HUES6 (cell line): ENCODE data around the gene MKLN1.

ENCODE experiments used
- H3K27ac ChIP-seq: 2 replicates; pipeline ENCODE4 v1.7.0; 2013; ENCODE audit warnings: low read depth, mild to moderate bottlenecking, low read length, inconsistent platforms
- H3K27me3 ChIP-seq: 2 replicates; pipeline ENCODE4 v1.6.1; 2013; ENCODE audit warnings: low read length; ENCODE audit not compliant: control insufficient read depth, insufficient read depth
- H3K36me3 ChIP-seq: 2 replicates; pipeline ENCODE4 v1.6.1; 2013; ENCODE audit warnings: low read length; ENCODE audit not compliant: control insufficient read depth, insufficient read depth
- H3K4me1 ChIP-seq: 2 replicates; pipeline ENCODE4 v1.6.1; 2013; ENCODE audit warnings: low read length; ENCODE audit not compliant: control insufficient read depth, insufficient read depth
- H3K4me3 ChIP-seq: 2 replicates; pipeline ENCODE4 v1.5.1; 2013; ENCODE audit warnings: low read depth, low read length
- H3K9ac ChIP-seq: one replicate; pipeline ENCODE4 v1.6.1; 2013; ENCODE audit warnings: mild to moderate bottlenecking, low read length
- H3K9me3 ChIP-seq: 2 replicates; pipeline ENCODE4 v1.6.1; 2013; ENCODE audit warnings: low read depth, low read length; ENCODE audit not compliant: control insufficient read depth, insufficient read depth

MKLN1 gene

GRCh38 chr7:131436384-131436783 lies 108.7 kb downstream of the MKLN1 start:
- peaks cover 3% of the 10 kb centered on the region; the same call in 1 of the 2 replicates for H3K4me1 ChIP-seq
- no peaks in the 10 kb centered on the region; the same call in 1 of the 2 replicates for H3K9me3 ChIP-seq
- H3K36me3 ChIP-seq, result peaks cover 32% of the 10 kb centered on the region
- H3K27ac ChIP-seq, result no peak overlapping the region
- no peak overlapping the region for H3K4me3 ChIP-seq
- H3K9ac ChIP-seq, result no peak overlapping the region
- no peaks in the 10 kb centered on the region for H3K27me3 ChIP-seq

- Histone ChIP-seq H3K27ac (no peak overlapping the region), H3K9me3 (no peaks in the 10 kb centered on the region; the same call in 1 of the 2 replicates), H3K4me3 (no peak overlapping the region), H3K9ac (no peak overlapping the region), H3K36me3 (peaks cover 38% of the 10 kb centered on the region), H3K4me1 (peaks cover 3% of the 10 kb centered on the region; the same call in 1 of the 2 replicates), H3K27me3 (no peaks in the 10 kb centered on the region)
These were observed 111.3 kb downstream of the MKLN1 start for GRCh38 chr7:131438969-131439368.

- Histone ChIP-seq H3K4me3 (no peak overlapping the region), H3K36me3 (peaks cover 39% of the 10 kb centered on the region), H3K9me3 (no peaks in the 10 kb centered on the region; the same call in 1 of the 2 replicates), H3K27me3 (no peaks in the 10 kb centered on the region), H3K4me1 (peaks cover 3% of the 10 kb centered on the region; the same call in 1 of the 2 replicates), H3K9ac (no peak overlapping the region), H3K27ac (no peak overlapping the region)
These were observed 115.8 kb downstream of the MKLN1 start for GRCh38 chr7:131443496-131443895.

GRCh38 chr7:131444683-131445082 lies 117.0 kb downstream of the MKLN1 start:
- no peak overlapping the region for H3K9ac ChIP-seq
- H3K27me3 ChIP-seq, result no peaks in the 10 kb centered on the region
- H3K9me3 ChIP-seq, result no peaks in the 10 kb centered on the region; the same call in 1 of the 2 replicates
- H3K4me3 ChIP-seq, result no peak overlapping the region
- H3K36me3 ChIP-seq, result peaks cover 42% of the 10 kb centered on the region
- H3K27ac ChIP-seq, result no peak overlapping the region
- H3K4me1 ChIP-seq, result no peaks in the 10 kb centered on the region

- peaks cover 22% of the 10 kb centered on the region for H3K36me3 ChIP-seq
- H3K9me3 ChIP-seq, result no peaks in the 10 kb centered on the region
- H3K4me1 ChIP-seq, result no peaks in the 10 kb centered on the region
- no peak overlapping the region for H3K9ac ChIP-seq
- H3K4me3 ChIP-seq, result no peak overlapping the region
- H3K27me3 ChIP-seq, result no peaks in the 10 kb centered on the region
- no peak overlapping the region for H3K27ac ChIP-seq
These were observed 121.8 kb downstream of the MKLN1 start for GRCh38 chr7:131449373-131449902.

GRCh38 chr7:131454498-131454897 lies 126.8 kb downstream of the MKLN1 start:
- no peaks in the 10 kb centered on the region for H3K9me3 ChIP-seq
- H3K4me1 ChIP-seq, result no peaks in the 10 kb centered on the region
- H3K4me3 ChIP-seq, result no peak overlapping the region
- H3K27ac ChIP-seq, result no peak overlapping the region
- H3K9ac ChIP-seq, result no peak overlapping the region
- H3K27me3 ChIP-seq, result no peaks in the 10 kb centered on the region
- peaks cover 6% of the 10 kb centered on the region; the same call in 1 of the 2 replicates for H3K36me3 ChIP-seq

- H3K27ac ChIP-seq, result no peak overlapping the region
- H3K4me1 ChIP-seq, result no peaks in the 10 kb centered on the region
- no peak overlapping the region for H3K4me3 ChIP-seq
- H3K36me3 ChIP-seq, result peaks cover under 1% of the 10 kb centered on the region; the same call in 1 of the 2 replicates
- H3K9ac ChIP-seq, result no peak overlapping the region
- no peaks in the 10 kb centered on the region for H3K9me3 ChIP-seq
- H3K27me3 ChIP-seq, result no peaks in the 10 kb centered on the region
These were observed 127.3 kb downstream of the MKLN1 start for GRCh38 chr7:131455001-131455400.

GRCh38 chr7:131455546-131455945 lies 127.9 kb downstream of the MKLN1 start:
- Histone ChIP-seq H3K9me3 (no peaks in the 10 kb centered on the region), H3K27ac (0 out of 2 replicates have a peak overlapping the region, but pooled peaks have one; percentile 8), H3K27me3 (no peaks in the 10 kb centered on the region), H3K4me3 (no peak overlapping the region), H3K9ac (no peak overlapping the region), H3K4me1 (no peaks in the 10 kb centered on the region), H3K36me3 (no peaks in the 10 kb centered on the region; the same call in 1 of the 2 replicates)

- Histone ChIP-seq H3K27me3 (no peaks in the 10 kb centered on the region), H3K4me1 (no peaks in the 10 kb centered on the region), H3K4me3 (no peak overlapping the region), H3K9me3 (no peaks in the 10 kb centered on the region), H3K27ac (no peak overlapping the region), H3K36me3 (no peaks in the 10 kb centered on the region), H3K9ac (no peak overlapping the region)
These were observed 128.7 kb downstream of the MKLN1 start for GRCh38 chr7:131456338-131456737.

- no peak overlapping the region for H3K9ac ChIP-seq
- peaks cover 16% of the 10 kb centered on the region; the same call in 1 of the 2 replicates for H3K36me3 ChIP-seq
These were observed 131.6 kb downstream of the MKLN1 start for GRCh38 chr7:131459256-131459655.

GRCh38 chr7:131462059-131462458 lies 134.4 kb downstream of the MKLN1 start:
- H3K9me3 ChIP-seq, result no peaks in the 10 kb centered on the region
- H3K9ac ChIP-seq, result no peak overlapping the region
- no peaks in the 10 kb centered on the region for H3K4me1 ChIP-seq
- no peak overlapping the region for H3K27ac ChIP-seq
- no peaks in the 10 kb centered on the region for H3K27me3 ChIP-seq
- no peak overlapping the region for H3K4me3 ChIP-seq
- peaks cover 33% of the 10 kb centered on the region for H3K36me3 ChIP-seq

More at GRCh38 chr7:131459256-131459655, 131.6 kb downstream of the MKLN1 start:
- Histone ChIP-seq H3K27me3 (no peaks in the 10 kb centered on the region), H3K4me3 (no peak overlapping the region), H3K9me3 (no peaks in the 10 kb centered on the region), H3K4me1 (no peaks in the 10 kb centered on the region), H3K27ac (peak overlapping the region; percentile 4; the same call in 1 of the 2 replicates)
